Measurements from ENCODE around the gene MACROD2.

MACROD2 gene

DNA sequence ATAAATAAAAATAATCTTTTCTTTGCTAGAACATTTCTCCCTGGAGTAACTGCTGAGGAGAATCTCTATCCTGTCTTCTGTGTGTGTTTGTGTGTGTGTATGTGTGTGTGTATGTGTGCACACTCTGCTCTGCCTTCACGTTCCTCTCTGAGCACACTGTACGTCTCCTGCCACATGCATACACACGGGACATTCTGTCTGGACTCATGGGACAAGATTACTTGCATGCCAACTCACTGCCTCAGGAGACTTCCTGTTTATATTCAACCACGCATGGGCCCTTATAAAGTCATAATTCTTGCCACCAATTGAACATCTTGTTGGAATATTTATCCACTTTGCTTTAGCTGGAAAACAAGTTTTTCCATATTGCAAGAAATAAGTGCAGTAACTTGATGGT is 1647.4 kb downstream of the MACROD2 start:
- 83 to 96% methylated on average over 4 of the region's 4 CpGs for WGBS, 2 experiments
- no peaks in the 10 kb centered on the region for H3K9me3 ChIP-seq (ENCODE audit: control insufficient read depth, low read length)
- H3K27me3 ChIP-seq (ENCODE audit: control insufficient read depth, insufficient read depth, low read length, poor library complexity, severe bottlenecking) = no peaks in the 10 kb centered on the region
- H3K4me1 ChIP-seq (ENCODE audit: control insufficient read depth, insufficient read depth, low read length) = peaks cover 7% of the 10 kb centered on the region
- H3K4me3 ChIP-seq (ENCODE audit: insufficient read depth, low read depth, low read length) = no peak overlapping the region
- no peaks in the 10 kb centered on the region for H3K36me3 ChIP-seq (ENCODE audit: control insufficient read depth, insufficient read depth, low read length)
- H3K27ac ChIP-seq (ENCODE audit: insufficient read depth, low read depth, low read length, poor library complexity, severe bottlenecking) = no peak overlapping the region

DNA sequence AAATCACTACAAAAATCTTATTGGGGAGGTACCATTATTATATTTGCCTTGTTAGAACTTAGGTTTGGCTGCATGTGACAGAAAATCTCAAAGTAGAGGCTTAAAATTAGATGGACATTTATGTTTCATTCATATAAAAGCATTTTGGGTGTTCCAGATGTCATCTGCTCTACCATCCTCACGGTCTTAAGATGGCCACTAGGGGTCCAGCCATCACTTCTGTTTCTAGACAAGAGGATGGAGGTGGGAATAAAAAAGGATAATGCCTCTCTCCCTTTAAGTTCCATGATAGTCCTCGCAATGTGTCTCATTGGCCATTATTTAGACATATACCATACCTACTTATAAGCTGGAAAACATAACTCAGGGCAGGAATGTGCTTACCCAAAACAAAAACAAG is 1648.4 kb downstream of the MACROD2 start:
- Histone ChIP-seq H3K9me3 (ENCODE audit: control insufficient read depth, low read length) (no peaks in the 10 kb centered on the region), H3K27ac (ENCODE audit: insufficient read depth, low read depth, low read length, poor library complexity, severe bottlenecking) (no peak overlapping the region), H3K4me3 (ENCODE audit: insufficient read depth, low read depth, low read length) (no peak overlapping the region), H3K27me3 (ENCODE audit: control insufficient read depth, insufficient read depth, low read length, poor library complexity, severe bottlenecking) (no peaks in the 10 kb centered on the region), H3K36me3 (ENCODE audit: control insufficient read depth, insufficient read depth, low read length) (no peaks in the 10 kb centered on the region), H3K4me1 (ENCODE audit: control insufficient read depth, insufficient read depth, low read length) (peaks cover 3% of the 10 kb centered on the region)
- WGBS, 2 experiments = 73 to 82% methylated on average over 2 of the region's 2 CpGs

DNA sequence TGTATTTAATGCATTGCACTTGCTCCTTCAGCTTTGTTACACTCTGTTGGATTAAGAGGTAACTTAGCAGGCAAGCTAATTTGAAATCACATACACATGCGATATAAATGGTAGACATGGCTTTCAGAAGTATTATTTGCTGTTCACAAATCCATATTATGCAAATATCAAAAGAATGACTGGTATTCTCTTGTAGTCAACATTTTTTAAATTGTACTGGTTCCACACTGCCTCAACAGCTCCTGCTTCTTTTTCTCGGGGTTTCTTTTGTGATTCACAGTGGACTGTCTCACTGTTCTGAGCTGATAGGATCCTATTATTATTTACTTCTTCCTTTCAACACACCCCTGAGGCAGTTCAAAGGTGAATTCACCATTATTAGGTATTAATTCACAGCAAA is 1650.5 kb downstream of the MACROD2 start:
- Histone ChIP-seq H3K27ac (ENCODE audit: insufficient read depth, low read depth, low read length, poor library complexity, severe bottlenecking) (no peak overlapping the region), H3K27me3 (ENCODE audit: control insufficient read depth, insufficient read depth, low read length, poor library complexity, severe bottlenecking) (no peaks in the 10 kb centered on the region), H3K36me3 (ENCODE audit: control insufficient read depth, insufficient read depth, low read length) (no peaks in the 10 kb centered on the region), H3K9me3 (ENCODE audit: control insufficient read depth, low read length) (no peaks in the 10 kb centered on the region), H3K4me3 (ENCODE audit: insufficient read depth, low read depth, low read length) (no peak overlapping the region), H3K4me1 (ENCODE audit: control insufficient read depth, insufficient read depth, low read length) (no peaks in the 10 kb centered on the region)
- 67 to 98% methylated on average over 1 to 2 of the region's 2 CpGs for WGBS, 2 experiments

DNA sequence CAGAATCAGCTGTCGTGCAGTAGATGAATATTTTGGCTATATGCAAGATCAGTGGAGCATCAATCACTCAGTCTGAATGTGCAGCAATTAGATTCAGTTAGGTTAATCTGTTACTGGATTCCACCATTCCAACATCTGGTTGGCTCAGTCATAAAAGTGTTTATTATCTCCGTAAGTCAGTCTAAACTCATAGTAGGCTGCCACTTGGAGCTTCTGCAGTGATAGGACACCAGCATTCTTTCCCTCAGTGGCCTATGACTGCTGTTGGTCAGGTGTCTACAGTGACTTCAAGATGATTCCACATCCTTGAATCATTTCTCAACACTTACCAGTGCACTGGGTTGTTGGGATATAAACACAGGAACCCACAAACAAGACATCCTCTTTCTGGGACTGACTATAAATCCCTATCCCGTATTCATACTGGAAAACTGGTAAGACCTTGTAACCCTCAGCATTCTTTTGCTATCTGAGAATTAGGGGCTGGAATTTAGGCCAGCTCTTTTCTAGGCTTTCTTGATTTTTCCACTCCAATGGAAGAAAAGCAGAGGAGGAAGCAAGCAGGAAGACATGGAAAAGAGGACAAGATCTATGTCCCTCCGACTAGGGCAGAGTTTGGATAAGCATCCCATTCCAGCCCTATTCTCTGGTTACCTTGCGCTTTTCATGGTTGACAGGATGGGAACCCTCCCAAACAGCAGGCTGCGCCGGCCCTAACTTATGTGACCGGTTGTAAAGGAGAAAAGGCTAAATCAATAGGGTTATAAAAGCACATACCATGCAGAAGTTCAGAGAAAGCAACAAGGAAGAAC is 1658.3 kb downstream of the MACROD2 start:
- no peak overlapping the region for H3K27ac ChIP-seq (ENCODE audit: insufficient read depth, low read depth, low read length, poor library complexity, severe bottlenecking)
- 96 to 98% methylated on average over 8 of the region's 8 CpGs for WGBS, 2 experiments
- no peaks in the 10 kb centered on the region for H3K36me3 ChIP-seq (ENCODE audit: control insufficient read depth, insufficient read depth, low read length)
- no peaks in the 10 kb centered on the region for H3K27me3 ChIP-seq (ENCODE audit: control insufficient read depth, insufficient read depth, low read length, poor library complexity, severe bottlenecking)
- H3K4me1 ChIP-seq (ENCODE audit: control insufficient read depth, insufficient read depth, low read length) = peaks cover 9% of the 10 kb centered on the region
- no peaks in the 10 kb centered on the region for H3K9me3 ChIP-seq (ENCODE audit: control insufficient read depth, low read length)
- H3K4me3 ChIP-seq (ENCODE audit: insufficient read depth, low read depth, low read length) = no peak overlapping the region

DNA sequence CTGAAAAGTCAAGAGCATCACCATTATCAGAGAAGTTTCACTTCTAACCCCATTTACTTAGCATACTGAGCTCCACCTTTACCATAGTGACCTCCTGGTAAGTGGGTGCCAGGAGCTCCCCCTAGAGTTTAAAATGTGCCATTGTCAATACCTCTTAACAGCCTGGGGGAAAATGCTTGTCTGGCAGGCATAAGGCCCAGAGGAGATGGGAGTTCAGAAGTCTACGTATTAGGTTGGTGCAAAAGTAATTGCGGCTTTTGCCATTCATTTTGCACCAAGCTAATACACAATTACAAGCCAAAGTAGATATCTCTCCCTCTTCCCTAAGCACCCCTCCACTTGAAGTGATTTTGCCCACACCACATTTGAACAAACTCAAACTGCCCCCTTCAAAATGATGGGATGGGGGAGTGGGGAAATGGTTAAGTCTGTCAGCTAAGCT is 1658.9 kb downstream of the MACROD2 start:
- Histone ChIP-seq H3K27ac (ENCODE audit: insufficient read depth, low read depth, low read length, poor library complexity, severe bottlenecking) (no peak overlapping the region), H3K27me3 (ENCODE audit: control insufficient read depth, insufficient read depth, low read length, poor library complexity, severe bottlenecking) (no peaks in the 10 kb centered on the region), H3K36me3 (ENCODE audit: control insufficient read depth, insufficient read depth, low read length) (no peaks in the 10 kb centered on the region), H3K4me1 (ENCODE audit: control insufficient read depth, insufficient read depth, low read length) (peaks cover 12% of the 10 kb centered on the region), H3K9me3 (ENCODE audit: control insufficient read depth, low read length) (no peaks in the 10 kb centered on the region), H3K4me3 (ENCODE audit: insufficient read depth, low read depth, low read length) (no peak overlapping the region)
- 75 to 77% methylated on average over 2 of the region's 2 CpGs for WGBS, 2 experiments

DNA sequence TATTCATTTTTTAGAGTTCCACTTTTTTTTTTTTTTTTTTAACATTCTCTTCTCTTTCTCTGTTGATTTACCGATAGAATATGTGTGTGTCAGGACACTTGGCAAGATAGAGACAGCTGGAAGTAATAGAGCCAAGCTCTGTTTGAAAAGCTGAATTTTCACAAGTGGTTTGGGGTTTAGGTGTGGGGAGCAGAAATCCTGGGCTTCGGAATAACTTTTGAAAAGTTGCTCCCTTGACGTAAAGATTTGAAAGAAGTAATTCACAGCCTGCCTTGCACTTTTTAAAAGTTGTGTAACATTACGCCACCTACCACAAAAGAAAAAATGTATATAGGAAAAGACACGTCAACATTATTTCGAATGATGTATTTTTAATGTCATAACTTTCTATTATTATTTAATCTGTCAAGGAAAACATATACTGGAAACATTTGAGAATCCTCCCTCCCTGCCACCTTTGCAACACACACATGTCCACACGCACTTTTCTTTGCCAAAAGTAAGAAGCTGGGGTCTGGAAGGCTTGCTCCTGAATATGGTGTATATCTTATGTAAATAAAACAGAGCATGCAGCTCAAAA is 1660.1 kb downstream of the MACROD2 start:
- 88 to 96% methylated on average over 4 to 6 of the region's 7 CpGs for WGBS, 2 experiments
- no peaks in the 10 kb centered on the region for H3K9me3 ChIP-seq (ENCODE audit: control insufficient read depth, low read length)
- no peak overlapping the region for H3K27ac ChIP-seq (ENCODE audit: insufficient read depth, low read depth, low read length, poor library complexity, severe bottlenecking)
- no peak overlapping the region for H3K4me3 ChIP-seq (ENCODE audit: insufficient read depth, low read depth, low read length)
- H3K36me3 ChIP-seq (ENCODE audit: control insufficient read depth, insufficient read depth, low read length) = no peaks in the 10 kb centered on the region
- H3K4me1 ChIP-seq (ENCODE audit: control insufficient read depth, insufficient read depth, low read length) = peaks cover 17% of the 10 kb centered on the region
- no peaks in the 10 kb centered on the region for H3K27me3 ChIP-seq (ENCODE audit: control insufficient read depth, insufficient read depth, low read length, poor library complexity, severe bottlenecking)

DNA sequence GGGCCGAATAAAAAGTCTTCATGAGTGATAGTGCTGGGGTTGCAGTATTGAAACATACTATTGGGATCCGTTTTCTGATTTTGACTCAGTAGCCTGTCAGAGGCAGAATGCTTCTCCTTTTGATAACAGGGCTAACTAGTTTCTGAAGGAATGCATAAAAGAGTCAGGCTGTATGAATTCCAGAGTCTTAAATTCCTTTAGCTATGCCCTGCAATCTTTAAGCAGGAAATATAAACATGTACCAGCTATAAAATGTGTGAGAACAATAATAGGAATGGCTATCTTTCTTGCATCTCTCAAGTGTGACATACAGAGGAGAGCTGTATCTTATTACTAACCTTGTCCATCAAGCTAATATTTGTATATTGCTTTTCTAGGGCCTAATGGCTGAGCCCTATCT is 1660.8 kb downstream of the MACROD2 start:
- H3K4me3 ChIP-seq (ENCODE audit: insufficient read depth, low read depth, low read length) = no peak overlapping the region
- no peaks in the 10 kb centered on the region for H3K36me3 ChIP-seq (ENCODE audit: control insufficient read depth, insufficient read depth, low read length)
- H3K9me3 ChIP-seq (ENCODE audit: control insufficient read depth, low read length) = no peaks in the 10 kb centered on the region
- no peak overlapping the region for H3K27ac ChIP-seq (ENCODE audit: insufficient read depth, low read depth, low read length, poor library complexity, severe bottlenecking)
- 88 to 93% methylated on average over 2 of the region's 2 CpGs for WGBS, 2 experiments
- H3K27me3 ChIP-seq (ENCODE audit: control insufficient read depth, insufficient read depth, low read length, poor library complexity, severe bottlenecking) = no peaks in the 10 kb centered on the region
- peaks cover 17% of the 10 kb centered on the region for H3K4me1 ChIP-seq (ENCODE audit: control insufficient read depth, insufficient read depth, low read length)

DNA sequence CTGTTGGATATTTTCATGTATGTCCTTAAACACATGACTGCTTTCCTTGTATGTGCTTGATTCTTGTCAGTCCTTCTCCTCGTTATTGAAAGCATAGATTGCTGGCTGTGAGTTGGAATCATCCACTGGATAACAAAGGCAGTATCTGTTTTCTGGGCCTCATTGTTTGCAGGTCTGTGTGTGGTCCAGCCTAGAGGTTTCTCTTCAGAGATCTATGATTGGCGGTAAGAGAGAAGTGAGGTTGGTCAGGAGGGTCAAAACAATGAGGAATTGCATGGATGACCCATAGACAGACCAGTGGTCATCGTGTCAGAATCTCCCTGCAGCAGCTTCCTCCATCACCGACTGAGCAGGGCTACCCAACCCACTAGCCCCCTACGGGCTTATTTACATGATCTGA is 1663.0 kb downstream of the MACROD2 start:
- Histone ChIP-seq H3K4me3 (ENCODE audit: insufficient read depth, low read depth, low read length) (no peak overlapping the region), H3K4me1 (ENCODE audit: control insufficient read depth, insufficient read depth, low read length) (peaks cover 17% of the 10 kb centered on the region), H3K36me3 (ENCODE audit: control insufficient read depth, insufficient read depth, low read length) (no peaks in the 10 kb centered on the region), H3K9me3 (ENCODE audit: control insufficient read depth, low read length) (no peaks in the 10 kb centered on the region), H3K27ac (ENCODE audit: insufficient read depth, low read depth, low read length, poor library complexity, severe bottlenecking) (peak overlapping the region; percentile 13), H3K27me3 (ENCODE audit: control insufficient read depth, insufficient read depth, low read length, poor library complexity, severe bottlenecking) (no peaks in the 10 kb centered on the region)
- WGBS, 2 experiments = 33 to 38% methylated on average over 5 of the region's 5 CpGs

DNA sequence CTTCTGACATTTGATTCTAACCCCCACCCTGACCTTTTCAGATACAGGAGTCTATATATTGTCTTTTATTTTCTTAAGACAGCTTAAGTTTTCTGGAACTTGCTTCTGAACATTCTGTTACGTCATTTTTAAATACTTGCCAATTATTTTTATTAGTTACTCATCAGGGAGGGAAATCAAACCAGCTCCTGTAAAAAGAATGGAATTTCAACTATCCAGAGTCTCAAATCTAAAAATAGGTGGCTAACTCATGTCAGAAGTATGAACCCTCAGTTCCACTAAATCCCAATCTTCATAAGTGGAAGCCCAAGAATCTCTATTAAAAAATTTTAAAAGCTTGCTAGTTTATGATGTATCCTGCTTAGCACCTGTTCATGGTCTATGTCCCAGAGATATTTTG is 1677.9 kb downstream of the MACROD2 start:
- no peak overlapping the region for H3K4me3 ChIP-seq (ENCODE audit: insufficient read depth, low read depth, low read length)
- H3K36me3 ChIP-seq (ENCODE audit: control insufficient read depth, insufficient read depth, low read length) = no peaks in the 10 kb centered on the region
- no peaks in the 10 kb centered on the region for H3K9me3 ChIP-seq (ENCODE audit: control insufficient read depth, low read length)
- WGBS, 2 experiments = 100% methylated on average over 1 of the region's 1 CpG; no CpG with 5 or more reads in 1 of the 2 experiments
- no peak overlapping the region for H3K27ac ChIP-seq (ENCODE audit: insufficient read depth, low read depth, low read length, poor library complexity, severe bottlenecking)
- H3K27me3 ChIP-seq (ENCODE audit: control insufficient read depth, insufficient read depth, low read length, poor library complexity, severe bottlenecking) = no peaks in the 10 kb centered on the region
- no peaks in the 10 kb centered on the region for H3K4me1 ChIP-seq (ENCODE audit: control insufficient read depth, insufficient read depth, low read length)

DNA sequence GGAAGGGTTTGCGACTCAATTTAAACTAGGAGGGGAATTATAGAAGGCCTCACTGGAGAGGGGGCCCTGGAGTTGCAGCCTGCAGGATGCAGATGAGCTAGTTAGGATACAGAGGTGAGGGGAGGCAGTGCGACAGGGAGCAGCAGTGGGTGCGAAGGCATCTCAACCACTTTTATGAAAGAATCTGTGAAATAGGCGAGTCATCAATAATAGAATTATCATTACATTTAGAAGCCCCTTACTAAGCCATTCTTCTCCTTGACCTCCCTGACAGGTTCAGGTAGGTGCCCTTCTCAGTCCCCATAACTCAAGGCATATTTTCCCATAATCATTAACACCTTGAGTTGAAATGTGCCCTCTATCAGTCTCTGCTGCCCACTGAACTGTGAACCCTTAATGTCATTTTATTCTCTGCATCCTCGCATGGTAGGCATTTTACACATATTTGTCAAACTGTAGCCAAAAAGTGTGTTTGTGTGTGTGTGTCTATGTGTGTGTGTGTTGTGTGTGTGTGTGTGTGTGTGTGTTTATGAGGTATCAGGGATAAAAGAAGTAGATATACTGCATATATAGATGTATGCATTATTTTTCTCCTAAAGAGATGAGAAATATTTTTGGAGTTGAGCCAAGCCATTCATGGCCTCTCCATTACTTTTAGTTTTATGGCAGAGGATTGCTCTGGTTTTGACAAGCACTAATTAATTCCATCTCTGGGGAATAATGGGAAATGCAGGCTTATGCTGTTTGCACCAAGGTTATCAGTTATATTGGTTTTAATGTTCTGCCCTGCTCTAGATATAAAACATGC is 1679.1 kb downstream of the MACROD2 start:
- H3K27me3 ChIP-seq (ENCODE audit: control insufficient read depth, insufficient read depth, low read length, poor library complexity, severe bottlenecking) = no peaks in the 10 kb centered on the region
- H3K4me3 ChIP-seq (ENCODE audit: insufficient read depth, low read depth, low read length) = no peak overlapping the region
- no peak overlapping the region for H3K27ac ChIP-seq (ENCODE audit: insufficient read depth, low read depth, low read length, poor library complexity, severe bottlenecking)
- no peaks in the 10 kb centered on the region for H3K4me1 ChIP-seq (ENCODE audit: control insufficient read depth, insufficient read depth, low read length)
- H3K9me3 ChIP-seq (ENCODE audit: control insufficient read depth, low read length) = no peaks in the 10 kb centered on the region
- H3K36me3 ChIP-seq (ENCODE audit: control insufficient read depth, insufficient read depth, low read length) = no peaks in the 10 kb centered on the region
- WGBS, 2 experiments = 91 to 93% methylated on average over 5 of the region's 5 CpGs
